ENCODE results near the gene MSI2. TPM values are rescaled to one million over a fixed set of nuclear protein-coding genes. Genes with fewer than 3 reads are reported as not detected.
A peak's percentile ranks its signal among the peaks of the same experiment; 100 is the strongest.
"Not testable (repeated sequence)": the region's sequence is repeated elsewhere in the genome, so short reads cannot be mapped to it uniquely, and the experiment has no call there.

The MSI2 gene
- total and polyA plus RNA-seq, 2 experiments from 2014 or later, result 15.7 to 76.4 TPM

DNA sequence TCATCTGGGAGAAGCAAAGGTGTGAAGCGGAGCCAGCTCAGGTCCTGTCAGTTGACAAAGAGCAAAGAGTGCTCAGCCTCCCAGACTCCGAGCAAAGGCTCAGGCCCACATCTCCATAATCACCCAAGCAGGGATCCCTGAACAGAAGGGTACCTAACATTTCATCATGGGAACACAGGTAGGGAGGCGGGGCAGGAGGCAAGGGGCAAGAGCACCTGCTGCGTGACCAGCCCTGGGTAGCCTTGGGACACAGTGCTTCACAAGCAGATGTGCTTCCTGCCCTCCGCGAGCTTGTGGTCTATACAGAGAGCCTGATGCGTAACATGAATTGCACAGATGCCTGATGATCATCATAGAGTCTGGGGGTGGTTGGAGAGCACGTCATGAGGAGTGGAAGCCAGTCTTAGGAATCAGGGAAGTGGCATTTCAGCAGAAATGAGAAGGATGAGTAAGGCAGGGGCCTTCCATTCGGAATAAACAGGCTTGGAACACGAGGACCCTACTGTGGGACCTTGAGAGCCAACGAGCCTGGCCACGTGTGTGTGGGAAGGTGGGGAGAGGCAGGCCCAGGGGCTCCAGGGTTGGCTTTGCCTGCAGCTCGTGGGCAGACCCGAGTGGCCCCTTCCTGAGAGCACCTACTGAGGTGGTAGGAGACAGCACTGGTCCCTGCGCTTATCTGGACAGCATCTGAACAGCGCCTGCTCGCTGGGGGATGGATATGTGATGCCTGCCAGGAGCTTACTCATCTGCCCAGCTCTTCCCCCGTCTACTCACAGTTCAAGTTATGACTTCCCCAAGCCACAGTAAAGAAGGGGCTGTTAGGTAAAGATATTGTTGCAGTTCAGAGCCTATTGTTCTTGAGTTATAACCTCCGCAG is 363.0 kb downstream of the MSI2 start:
- peak in 1 of 2 donors; percentile 18 for DNase-seq (ENCODE audit: low read depth in 1 of 2, low spot score in 1 of 2)
- no peak overlapping the region for H3K27ac ChIP-seq
- H3K27me3 ChIP-seq, result no peaks in the 10 kb centered on the region
- no peaks in the 10 kb centered on the region for H3K9me3 ChIP-seq (ENCODE audit: low read depth)
- TF ChIP-seq, protein P1, sequence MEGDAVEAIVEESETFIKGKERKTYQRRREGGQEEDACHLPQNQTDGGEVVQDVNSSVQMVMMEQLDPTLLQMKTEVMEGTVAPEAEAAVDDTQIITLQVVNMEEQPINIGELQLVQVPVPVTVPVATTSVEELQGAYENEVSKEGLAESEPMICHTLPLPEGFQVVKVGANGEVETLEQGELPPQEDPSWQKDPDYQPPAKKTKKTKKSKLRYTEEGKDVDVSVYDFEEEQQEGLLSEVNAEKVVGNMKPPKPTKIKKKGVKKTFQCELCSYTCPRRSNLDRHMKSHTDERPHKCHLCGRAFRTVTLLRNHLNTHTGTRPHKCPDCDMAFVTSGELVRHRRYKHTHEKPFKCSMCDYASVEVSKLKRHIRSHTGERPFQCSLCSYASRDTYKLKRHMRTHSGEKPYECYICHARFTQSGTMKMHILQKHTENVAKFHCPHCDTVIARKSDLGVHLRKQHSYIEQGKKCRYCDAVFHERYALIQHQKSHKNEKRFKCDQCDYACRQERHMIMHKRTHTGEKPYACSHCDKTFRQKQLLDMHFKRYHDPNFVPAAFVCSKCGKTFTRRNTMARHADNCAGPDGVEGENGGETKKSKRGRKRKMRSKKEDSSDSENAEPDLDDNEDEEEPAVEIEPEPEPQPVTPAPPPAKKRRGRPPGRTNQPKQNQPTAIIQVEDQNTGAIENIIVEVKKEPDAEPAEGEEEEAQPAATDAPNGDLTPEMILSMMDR (IDR thresholded peaks at IDR 0.05; ENCODE audit: low read depth, low read length), result no peak
- no peaks in the 10 kb centered on the region for H3K36me3 ChIP-seq
- H3K4me1 ChIP-seq (ENCODE audit: low read depth), result peaks cover 23% of the 10 kb centered on the region
- no peak overlapping the region for H3K4me3 ChIP-seq

DNA sequence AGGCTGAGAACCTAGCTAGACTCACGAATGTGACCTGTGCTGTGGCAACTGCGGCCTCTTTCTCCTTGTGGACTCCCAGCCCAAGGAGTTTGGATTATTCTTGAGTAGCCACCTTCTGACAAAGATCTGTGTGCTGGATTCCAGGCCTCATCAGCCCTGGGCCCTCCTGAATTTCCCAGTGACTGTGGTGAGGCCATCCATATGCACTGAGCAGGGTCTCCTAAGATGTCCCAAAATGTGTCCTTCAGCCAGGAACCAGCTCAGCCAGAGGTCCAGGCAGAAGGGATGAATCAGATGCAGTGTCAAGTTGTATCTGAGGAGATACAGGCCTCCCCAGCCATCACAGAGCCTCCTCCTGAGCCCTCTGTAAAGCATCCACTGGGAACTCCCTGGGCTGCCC is 364.3 kb downstream of the MSI2 start:
- Histone ChIP-seq H3K27me3 (no peaks in the 10 kb centered on the region), H3K9me3 (ENCODE audit: low read depth) (no peaks in the 10 kb centered on the region), H3K4me3 (no peak overlapping the region), H3K4me1 (ENCODE audit: low read depth) (peaks cover 29% of the 10 kb centered on the region), H3K36me3 (no peaks in the 10 kb centered on the region), H3K27ac (no peak overlapping the region)
- TF ChIP-seq, protein P1 (IDR thresholded peaks at IDR 0.05; ENCODE audit: low read depth, low read length), result no peak
- no peak for DNase-seq (ENCODE audit: low read depth in 1 of 2, low spot score in 1 of 2)

DNA sequence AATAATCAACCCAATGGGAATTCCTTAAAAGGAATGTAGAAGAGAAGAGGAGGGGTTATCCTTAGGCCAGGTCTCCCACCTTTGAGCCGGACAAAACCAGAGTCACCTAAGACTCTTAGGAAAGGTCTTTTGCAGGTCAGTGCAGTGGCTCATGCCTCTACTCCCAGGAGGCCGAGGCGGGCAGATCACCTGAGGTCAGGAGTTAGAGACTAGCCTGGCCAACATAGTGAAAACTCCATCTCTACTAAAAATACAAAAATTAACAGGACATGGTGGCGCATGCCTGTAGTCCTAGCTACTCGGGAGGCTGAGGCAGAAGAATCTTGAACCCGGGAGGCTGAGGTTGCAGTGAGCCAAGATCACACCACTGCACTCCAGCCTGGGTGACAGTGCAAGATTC is 365.5 kb downstream of the MSI2 start:
- H3K9me3 ChIP-seq (ENCODE audit: low read depth); DNase-seq (ENCODE audit: low read depth in 1 of 2, low spot score in 1 of 2): not testable (repeated sequence)
- peak overlapping the region; percentile 74 for H3K27ac ChIP-seq

DNA sequence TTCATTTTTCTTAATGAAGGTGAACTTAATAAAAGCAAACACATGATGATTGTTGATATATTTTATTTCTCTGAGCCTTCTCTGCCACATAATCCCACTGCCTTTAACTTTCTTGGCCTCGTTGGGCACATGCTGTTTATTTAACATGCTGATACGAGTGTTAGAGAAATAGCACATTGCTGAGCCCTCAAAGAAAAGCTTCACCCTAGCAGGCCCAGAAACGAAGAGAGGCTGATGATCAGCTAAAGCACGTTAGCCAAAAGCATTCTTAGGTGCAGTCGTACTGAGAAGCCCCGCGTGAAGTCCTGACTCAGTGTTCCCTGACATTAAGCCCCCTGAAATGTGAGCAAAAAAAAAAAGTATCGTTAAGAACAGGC is 366.0 kb downstream of the MSI2 start:
- peak in 1 of 2 donors; percentile 13 for DNase-seq (ENCODE audit: low read depth in 1 of 2, low spot score in 1 of 2)
- TF ChIP-seq, protein P1 (IDR thresholded peaks at IDR 0.05; ENCODE audit: low read depth, low read length), result no peak
- H3K27ac ChIP-seq, result peak overlapping the region; percentile 74
- peaks cover 2% of the 10 kb centered on the region for H3K36me3 ChIP-seq
- H3K4me3 ChIP-seq, result no peak overlapping the region
- H3K27me3 ChIP-seq, result no peaks in the 10 kb centered on the region
- H3K4me1 ChIP-seq (ENCODE audit: low read depth), result peaks cover 37% of the 10 kb centered on the region
- H3K9me3 ChIP-seq (ENCODE audit: low read depth), result no peaks in the 10 kb centered on the region

More for the DNA sequence above, 365.5 kb downstream of the MSI2 start:
- not testable (repeated sequence) for H3K36me3 ChIP-seq, H3K4me3 ChIP-seq, H3K27me3 ChIP-seq
- peaks cover 37% of the 10 kb centered on the region for H3K4me1 ChIP-seq (ENCODE audit: low read depth)

DNA sequence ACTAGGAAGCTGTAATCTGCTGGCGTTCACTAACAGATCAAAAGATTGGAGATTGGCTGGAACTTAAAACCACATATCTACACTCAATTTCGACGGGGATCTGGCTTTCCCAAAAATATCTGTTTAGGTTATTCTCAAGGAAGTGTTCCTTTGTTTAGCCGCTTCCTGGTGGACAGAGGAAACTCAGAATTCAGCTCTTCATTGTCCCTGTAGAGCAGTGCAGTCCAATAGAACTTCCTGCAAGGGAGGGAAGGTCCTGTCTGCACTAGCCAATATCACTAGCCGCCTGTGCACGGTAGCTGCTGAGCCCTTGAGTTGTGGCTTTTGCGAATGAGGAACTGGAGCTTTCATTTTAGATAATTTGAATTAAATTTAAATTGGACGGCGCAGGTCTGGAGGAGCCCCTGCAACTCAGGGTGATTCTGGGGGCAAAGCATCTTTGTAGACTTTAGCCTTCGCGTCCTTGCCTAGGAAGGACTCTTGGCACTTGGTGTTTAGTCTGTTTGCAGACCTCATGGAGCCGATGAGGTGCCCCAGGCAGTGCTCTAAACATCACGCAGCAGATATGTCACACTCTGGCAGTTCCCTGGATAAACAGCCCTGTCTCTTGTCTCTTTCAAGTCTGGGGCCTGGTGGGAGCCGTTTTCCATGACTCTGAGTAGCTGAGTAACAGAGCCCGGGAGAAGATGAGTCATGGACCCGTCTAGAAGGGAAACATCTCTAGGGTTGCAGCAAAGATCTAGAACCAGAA is 366.5 kb downstream of the MSI2 start:
- H3K36me3 ChIP-seq, result peaks cover 4% of the 10 kb centered on the region
- no peaks in the 10 kb centered on the region for H3K27me3 ChIP-seq
- H3K4me3 ChIP-seq, result no peak overlapping the region
- peak overlapping the region; percentile 74 for H3K27ac ChIP-seq
- peak; percentile 55 to 58 for DNase-seq (ENCODE audit: low read depth in 1 of 2, low spot score in 1 of 2)
- peaks cover 37% of the 10 kb centered on the region for H3K4me1 ChIP-seq (ENCODE audit: low read depth)
- TF ChIP-seq, protein P1 (IDR thresholded peaks at IDR 0.05; ENCODE audit: low read depth, low read length), result no peak
- no peaks in the 10 kb centered on the region for H3K9me3 ChIP-seq (ENCODE audit: low read depth)

DNA sequence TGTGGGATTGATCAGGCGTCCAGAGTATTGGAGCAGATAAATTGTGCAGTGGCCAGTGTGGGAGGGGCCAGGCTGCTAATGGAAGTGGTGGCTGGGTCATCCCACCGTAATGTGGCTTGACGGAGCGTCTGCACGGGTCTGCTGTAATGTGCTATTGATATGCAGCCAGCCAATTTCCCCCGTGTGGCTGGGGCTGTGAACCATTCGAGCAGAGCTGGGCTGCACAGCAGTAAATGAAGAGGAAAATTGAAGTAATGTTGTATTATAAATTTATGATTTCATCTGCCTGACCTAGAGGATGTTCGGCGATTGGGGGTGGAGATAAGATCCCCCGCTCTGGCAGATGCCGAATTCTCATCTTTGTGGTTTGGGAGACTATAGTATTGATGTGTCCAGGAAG is 367.3 kb downstream of the MSI2 start:
- peaks cover 4% of the 10 kb centered on the region for H3K36me3 ChIP-seq
- H3K9me3 ChIP-seq (ENCODE audit: low read depth), result no peaks in the 10 kb centered on the region
- DNase-seq (ENCODE audit: low read depth in 1 of 2, low spot score in 1 of 2), result no peak
- H3K4me1 ChIP-seq (ENCODE audit: low read depth), result peaks cover 37% of the 10 kb centered on the region
- H3K4me3 ChIP-seq, result no peak overlapping the region
- no peaks in the 10 kb centered on the region for H3K27me3 ChIP-seq
- TF ChIP-seq, protein P1 (IDR thresholded peaks at IDR 0.05; ENCODE audit: low read depth, low read length), result no peak
- peak overlapping the region; percentile 74 for H3K27ac ChIP-seq
